ENCODE results near the gene RASSF7. TPM values are rescaled to one million over a fixed set of nuclear protein-coding genes. Genes with fewer than 3 reads are reported as not detected.

The RASSF7 gene
- total RNA-seq, 2 experiments from 2014 or later = 14.1 to 15.7 TPM

- intact Hi-C loops (cut with DNase I, micrococcal nuclease) = no loop called here
- CTCF ChIA-PET = no interaction called here
- DNase-seq (no peak), ATAC-seq (ENCODE audit: poor library complexity) (no peak)
- Mint-ChIP-seq H3K4me1 (ENCODE audit: low read depth) (peaks cover 14% of the 10 kb centered on the region), H3K9me3 (no peaks in the 10 kb centered on the region), H3K27me3 (no peaks in the 10 kb centered on the region), H3K4me3 (no peak overlapping the region), H3K36me3 (ENCODE audit: low read depth) (peaks cover 93% of the 10 kb centered on the region), H3K27ac (no peak overlapping the region)
- H3K4me3 ChIP-seq (ENCODE audit: low read length) = no peak overlapping the region
- no peaks in the 10 kb centered on the region for H3K9me3 ChIP-seq (ENCODE audit: control insufficient read depth in 1 of 2, insufficient read depth in 1 of 2, low read length in 2 of 2)
- peaks cover 75% of the 10 kb centered on the region for H3K36me3 ChIP-seq (ENCODE audit: insufficient read depth, low read length)
- TF ChIP-seq CTCF (IDR thresholded peaks at IDR 0.05) = no peak
- POLR2A ChIA-PET = no interaction called here
- no peak overlapping the region for H3K27ac ChIP-seq (ENCODE audit: low read depth in 1 of 2, low read length in 2 of 2)
- no peaks in the 10 kb centered on the region for H3K27me3 ChIP-seq (ENCODE audit: control insufficient read depth in 1 of 2, insufficient read depth in 2 of 2, low read length in 2 of 2)
- H3K4me1 ChIP-seq (ENCODE audit: insufficient read depth, low read length) = peaks cover 17% of the 10 kb centered on the region
Observed at GRCh38 chr11:592501-592900, 31.7 kb downstream of the RASSF7 start.

- peaks cover 88% of the 10 kb centered on the region for H3K36me3 Mint-ChIP-seq (ENCODE audit: low read depth)
Observed at GRCh38 chr11:592918-593317, 32.1 kb downstream of the RASSF7 start.

GRCh38 chr11:593347-593746 lies 32.6 kb downstream of the RASSF7 start:
- intact Hi-C loops (cut with DNase I, micrococcal nuclease) = loop anchor here in 1 of 2 experiments (1.0 kb wide), 1 partner anchor 17 kb away; no protein-coding TSS in a partner anchor
- H3K4me1 Mint-ChIP-seq (ENCODE audit: low read depth) = peaks cover 5% of the 10 kb centered on the region
- no peak overlapping the region for H3K27ac Mint-ChIP-seq
- Histone ChIP-seq H3K9me3 (ENCODE audit: control insufficient read depth in 1 of 2, insufficient read depth in 1 of 2, low read length in 2 of 2) (no peaks in the 10 kb centered on the region), H3K4me3 (ENCODE audit: low read length) (no peak overlapping the region), H3K27ac (ENCODE audit: low read depth in 1 of 2, low read length in 2 of 2) (no peak overlapping the region), H3K36me3 (ENCODE audit: insufficient read depth, low read length) (peaks cover 80% of the 10 kb centered on the region), H3K4me1 (ENCODE audit: insufficient read depth, low read length) (peaks cover 8% of the 10 kb centered on the region), H3K27me3 (ENCODE audit: control insufficient read depth in 1 of 2, insufficient read depth in 2 of 2, low read length in 2 of 2) (no peaks in the 10 kb centered on the region)
- POLR2A ChIA-PET = no interaction called here
- DNase-seq (no peak), ATAC-seq (ENCODE audit: poor library complexity) (no peak)
- no peak overlapping the region for H3K4me3 Mint-ChIP-seq
- TF ChIP-seq CTCF (IDR thresholded peaks at IDR 0.05) = no peak
- H3K36me3 Mint-ChIP-seq (ENCODE audit: low read depth) = peaks cover 88% of the 10 kb centered on the region
- CTCF ChIA-PET = no interaction called here
- H3K9me3 Mint-ChIP-seq = no peaks in the 10 kb centered on the region
- no peaks in the 10 kb centered on the region for H3K27me3 Mint-ChIP-seq

More at GRCh38 chr11:592918-593317, 32.1 kb downstream of the RASSF7 start:
- no peak overlapping the region for H3K27ac Mint-ChIP-seq
- ChIA-PET POLR2A (no interaction called here), CTCF (no interaction called here)
- Histone ChIP-seq H3K9me3 (ENCODE audit: control insufficient read depth in 1 of 2, insufficient read depth in 1 of 2, low read length in 2 of 2) (no peaks in the 10 kb centered on the region), H3K27me3 (ENCODE audit: control insufficient read depth in 1 of 2, insufficient read depth in 2 of 2, low read length in 2 of 2) (no peaks in the 10 kb centered on the region), H3K36me3 (ENCODE audit: insufficient read depth, low read length) (peaks cover 76% of the 10 kb centered on the region), H3K4me3 (ENCODE audit: low read length) (no peak overlapping the region), H3K4me1 (ENCODE audit: insufficient read depth, low read length) (peaks cover 13% of the 10 kb centered on the region), H3K27ac (ENCODE audit: low read depth in 1 of 2, low read length in 2 of 2) (no peak overlapping the region)
- ATAC-seq (ENCODE audit: poor library complexity) (no peak), DNase-seq (no peak)
- intact Hi-C loops (cut with DNase I, micrococcal nuclease) = loop anchor here in 1 of 2 experiments (1.0 kb wide), 1 partner anchor 17 kb away; no protein-coding TSS in a partner anchor
- no peak overlapping the region for H3K4me3 Mint-ChIP-seq
- H3K27me3 Mint-ChIP-seq = no peaks in the 10 kb centered on the region
- peaks cover 10% of the 10 kb centered on the region for H3K4me1 Mint-ChIP-seq (ENCODE audit: low read depth)
- H3K9me3 Mint-ChIP-seq = no peaks in the 10 kb centered on the region
- no peak for TF ChIP-seq CTCF (IDR thresholded peaks at IDR 0.05)

Data from CD4-positive, alpha-beta T cell (primary cell).